K562 (cell line): ENCODE results near the gene ZNF778. TPM values are rescaled to one million over a fixed set of nuclear protein-coding genes. Genes with fewer than 3 reads are reported as not detected.

Experiments
- ATAC-seq: fragments of 200-7000 bp; cut with Tn5 transposase; 3 replicates; pipeline ENCODE4 v1.9.1; 2020; ENCODE audit warnings: moderate library complexity
- BruUV-seq: library from RNA; stranded (reverse); fragments of 400-500 nt; replicated peaks from 2 replicates; lab custom pipeline; 2021; lab: Mats Ljungman, UMichigan
- CTCF ChIA-PET: fragments of 300-600 bp; formaldehyde crosslinking; extraction: SDS; loops from one replicate; lab custom pipeline; 2021; ENCODE audit warnings: low intra/inter-chr PET ratio; lab: Yijun Ruan, JAX
- POLR2A ChIA-PET: fragments of 300-600, 350-650 bp; sonication (Branson Sonifier 250); formaldehyde crosslinking; extraction: SDS; loops from one replicate; lab custom pipeline; 2021; ENCODE audit warnings: antibody characterized with exemption, inconsistent platforms; lab: Yijun Ruan, JAX
- DNase-seq, 4 experiments: peaks; one replicate each; pipeline versions ENCODE4 v3.0.0 to v3.0.0-alpha.2; 2011 to 2018; ENCODE audit warnings: low spot score in 3 of 4, mixed read lengths in 3 of 4; ENCODE audit errors: extremely low read depth in 1 of 4
- FAIRE-seq: peaks from 2 replicates; lab custom pipeline; 2011; peaks lifted over from hg19 to GRCh38; lab: Jason Lieb, UNC
- H2AFZ ChIP-seq: 2 replicates; pipeline ENCODE4 v1.6.0; 2011; ENCODE audit warnings: low read depth, low read length, control low read depth, inconsistent platforms
- H3K27ac ChIP-seq: fragments of 200-600 bp; 3 replicates; pipeline ENCODE4 v1.8.0; 2011; ENCODE audit warnings: low read depth, mild to moderate bottlenecking, control low read depth, inconsistent platforms, low read length, moderate library complexity, mixed read lengths; ENCODE audit errors: extremely low read depth
- H3K27me3 ChIP-seq, 2 experiments: fragments of 300-600 bp in 1 of 2; 2 replicates in 1 of 2; 3 replicates in 1 of 2; pipeline versions ENCODE4 v1.6.0 to v1.8.0; 2011; ENCODE audit warnings: inconsistent platforms in 2 of 2, low read length in 2 of 2, mild to moderate bottlenecking in 1 of 2, mixed read lengths in 1 of 2, moderate library complexity in 1 of 2; ENCODE audit not compliant: control insufficient read depth in 2 of 2, insufficient read depth in 2 of 2
- H3K36me3 ChIP-seq: fragments of 300-600 bp; 3 replicates; pipeline ENCODE4 v1.8.0; 2011; ENCODE audit warnings: mild to moderate bottlenecking, low read length, inconsistent platforms; ENCODE audit not compliant: control insufficient read depth, insufficient read depth
- H3K4me1 ChIP-seq, 2 experiments: fragments of 200-600 bp in 1 of 2; replicated peaks in 1 of 2; 2 replicates in 1 of 2; 3 replicates in 1 of 2; pipeline versions ENCODE4 v1.5.1 to v1.8.0; 2011; ENCODE audit warnings: inconsistent platforms in 2 of 2, low read length in 2 of 2, mild to moderate bottlenecking in 1 of 2, mixed read lengths in 1 of 2, moderate library complexity in 1 of 2; ENCODE audit not compliant: control insufficient read depth in 2 of 2, insufficient read depth in 2 of 2
- H3K4me2 ChIP-seq: 2 replicates; pipeline ENCODE4 v1.6.1; 2011; ENCODE audit warnings: low read length, control low read depth, inconsistent platforms, mixed read lengths; ENCODE audit not compliant: insufficient read depth
- H3K4me3 ChIP-seq: fragments of 200-600 bp; sonication (generic), shearing (Covaris generic); 2 replicates; pipeline ENCODE4 v1.5.1; 2016; ENCODE audit warnings: control low read depth, inconsistent platforms
- H3K79me2 ChIP-seq: fragments of 200-600 bp; 3 replicates; pipeline ENCODE4 v1.8.0; 2011; ENCODE audit warnings: low read length, inconsistent platforms; ENCODE audit not compliant: control insufficient read depth, insufficient read depth
- H3K9ac ChIP-seq, 2 experiments: 2 replicates each; pipeline versions ENCODE4 v1.6.0 to v1.6.1; 2011; ENCODE audit warnings: low read depth in 2 of 2, low read length in 2 of 2, control low read depth in 1 of 2, inconsistent platforms in 1 of 2, mild to moderate bottlenecking in 1 of 2, mixed read lengths in 1 of 2; ENCODE audit not compliant: insufficient read depth in 1 of 2
- H3K9me1 ChIP-seq: one replicate; pipeline ENCODE4 v1.6.0; 2011; ENCODE audit warnings: inconsistent platforms, mild to moderate bottlenecking, low read length, moderate library complexity; ENCODE audit not compliant: control insufficient read depth, insufficient read depth
- H3K9me3 ChIP-seq: replicated peaks from 2 replicates; pipeline ENCODE4 v1.5.1; 2011; ENCODE audit warnings: low read depth, low read length, inconsistent platforms; ENCODE audit not compliant: control insufficient read depth, insufficient read depth
- H4K20me1 ChIP-seq: replicated peaks from 2 replicates; pipeline ENCODE4 v1.6.1; 2011; ENCODE audit warnings: low read length, inconsistent platforms, mixed read lengths; ENCODE audit not compliant: control insufficient read depth, insufficient read depth
- ETS1 ChIP-seq: conservative IDR thresholded peaks from 2 replicates; pipeline ENCODE4 v1.6.1; 2011; ENCODE audit warnings: low read depth, mild to moderate bottlenecking, low read length; ENCODE audit not compliant: control insufficient read depth
- ZBTB7A ChIP-seq: IDR thresholded peaks from 2 replicates; pipeline ENCODE4 v1.6.1; 2011; ENCODE audit warnings: low read depth, mild to moderate bottlenecking, low read length, moderate library complexity, borderline replicate concordance; ENCODE audit not compliant: control insufficient read depth
- ZNF431 ChIP-seq: sonication (generic); formaldehyde crosslinking; IDR thresholded peaks from 2 replicates; pipeline ENCODE4 v1.8.0; 2022; ENCODE audit warnings: mild to moderate bottlenecking, missing genetic modification reagents
- WGBS: fragments of 100-300 bp; shearing (Covaris generic); methylation state at CpG from one replicate; pipeline ENCODE4 v1.1.6; 2016; ENCODE audit warnings: low coverage, mixed read lengths; ENCODE audit not compliant: insufficient coverage; ENCODE audit errors: missing lambda C conversion rate; 5-methylcytosine and 5-hydroxymethylcytosine counted together
- in situ Hi-C: fragments of 300-500 bp; cut with MboI; formaldehyde crosslinking; loops from 4 replicates; pipeline ENCODE4 v1.15.0; 2018; ENCODE audit warnings: inconsistent platforms, mixed read lengths
- intact Hi-C: fragments of 100-400 bp; cut with micrococcal nuclease; formaldehyde crosslinking; loops from 2 replicates; pipeline ENCODE4 v1.14.2; 2022
- polyA plus RNA-seq, 8 experiments: library from polyadenylated mRNA; depleted of rRNA in 4 of 8; stranded (reverse) in 5 of 8; unstranded in 3 of 8; fragments of >200 nt; fragmentation: Nextera tagmentation in 2 of 8; fragmentation: Illumina TruSeq in 1 of 8; extraction: Ambion mirVana in 2 of 8; extraction: Trizol in 1 of 8; gene quantifications; 2 replicates each; pipeline versions ENCODE4 v1.2.1 to v1.2.3, GENCODE V29; 2011 to 2014; ENCODE audit warnings: inconsistent platforms in 1 of 8, missing spikeins in 1 of 8
- total RNA-seq, 7 experiments: library from RNA; depleted of rRNA in 6 of 7; stranded (reverse); fragments of >200 nt in 6 of 7; fragmentation: Illumina TruSeq in 2 of 7; extraction: Trizol in 2 of 7; gene quantifications; 2 replicates each; pipeline versions ENCODE4 v1.2.1 to v1.2.3, GENCODE V29; 2011 to 2021; ENCODE audit warnings: low replicate concordance in 1 of 7

Gene ZNF778
- total and polyA plus RNA-seq, 9 of the 15 experiments (the other 6 are each of a cell fraction or from before 2014, with no cell fraction given), result 0.70 to 60.6 (median 7.5) TPM

GRCh38 chr16:89183975-89184676, 33.4 kb upstream of the ZNF778 start (continued):
- TF ChIP-seq ETS1, result 0 out of 2 replicates have a peak, but pooled peaks have one; percentile 33

GRCh38 chr16:89184677-89184932, 32.9 kb upstream of the ZNF778 start:
- TF ChIP-seq ETS1, result 0 out of 2 replicates have a peak, but pooled peaks have one; percentile 1
- TF ChIP-seq ZNF431 (CRISPR knock-in tag), result no peak
- TF ChIP-seq ZBTB7A, result peak; percentile 17; the same call in 1 of the 2 replicates
- TF ChIP-seq, all 486 proteins: peak for 2
- ATAC-seq (no peak), FAIRE-seq (no peak), DNase-seq (no peak)
- BruUV-seq, result no TSS peak
- Histone ChIP-seq H3K79me2 (no peaks in the 10 kb centered on the region), H3K4me1 (peaks cover 0 to 47% of the 10 kb centered on the region in 2 experiments; a peak in 3 of 5 replicates), H3K4me2 (no peak overlapping the region), H3K4me3 (no peak overlapping the region), H3K9ac (peak overlapping the region in 1 of 2 experiments; percentile 35; a peak in 1 of 4 replicates), H3K36me3 (no peaks in the 10 kb centered on the region), H3K9me3 (no peaks in the 10 kb centered on the region), H3K27me3 (peaks cover 0 to 20% of the 10 kb centered on the region in 2 experiments; a peak in 2 of 5 replicates), H3K9me1 (peaks cover 3% of the 10 kb centered on the region), H4K20me1 (no peaks in the 10 kb centered on the region; the same call in 1 of the 2 replicates), H3K27ac (no peak overlapping the region), H2AFZ (no peak overlapping the region)
- CTCF ChIA-PET, result no interaction called here
- in situ Hi-C loops, result no loop called here
- intact Hi-C loops, result no loop called here
- POLR2A ChIA-PET, result no interaction called here
- 47% methylated on average over 9 of the region's 9 CpGs for WGBS
